HG03442 (cell line): ENCODE measurements around the gene MC1R.

Experiments used
- ATAC-seq: cut with Tn5 transposase; IDR thresholded peaks from one replicate; pipeline ENCODE4 v1.9.1; 2021; ENCODE audit warnings: mild to moderate bottlenecking, moderate library complexity; ENCODE audit not compliant: unreplicated experiment

MC1R gene

DNA sequence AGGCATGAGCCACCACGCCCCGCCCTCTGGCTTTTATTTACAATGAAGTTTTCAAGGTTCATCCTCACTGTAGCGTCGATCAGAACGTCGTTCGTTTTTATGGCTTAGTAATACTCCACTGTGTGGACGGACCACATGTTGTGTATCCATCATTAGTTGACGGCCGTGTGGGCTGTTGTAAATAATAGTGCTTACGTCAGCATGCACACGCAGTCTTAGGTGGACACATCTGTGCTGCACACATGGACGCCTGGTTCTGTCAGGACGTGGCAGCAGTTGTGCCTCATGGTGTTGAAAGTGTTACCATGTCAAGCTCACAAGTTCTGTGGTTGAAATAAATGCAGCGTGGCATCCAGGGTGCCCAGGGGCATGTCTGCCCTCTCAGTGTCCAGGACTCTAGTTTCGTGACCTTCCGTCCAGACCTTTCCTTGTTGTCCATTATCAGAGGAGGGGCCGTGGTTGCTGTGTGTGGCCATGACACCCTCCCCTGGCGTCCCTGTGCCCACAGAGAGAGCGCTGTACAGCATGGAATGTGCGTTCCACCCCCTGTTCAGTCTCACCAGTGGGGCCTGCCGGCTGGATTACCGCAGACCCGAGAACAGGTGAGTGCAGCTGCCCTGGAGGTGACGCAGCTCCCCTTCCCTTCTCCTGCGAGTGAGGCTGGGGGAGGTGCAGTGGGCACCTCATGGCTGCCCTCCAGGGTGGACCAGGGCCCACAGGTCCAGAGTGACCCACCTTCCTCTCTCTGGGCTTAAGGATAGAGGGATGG lies 23.0 kb upstream of the MC1R start:
- ATAC-seq: no peak

DNA sequence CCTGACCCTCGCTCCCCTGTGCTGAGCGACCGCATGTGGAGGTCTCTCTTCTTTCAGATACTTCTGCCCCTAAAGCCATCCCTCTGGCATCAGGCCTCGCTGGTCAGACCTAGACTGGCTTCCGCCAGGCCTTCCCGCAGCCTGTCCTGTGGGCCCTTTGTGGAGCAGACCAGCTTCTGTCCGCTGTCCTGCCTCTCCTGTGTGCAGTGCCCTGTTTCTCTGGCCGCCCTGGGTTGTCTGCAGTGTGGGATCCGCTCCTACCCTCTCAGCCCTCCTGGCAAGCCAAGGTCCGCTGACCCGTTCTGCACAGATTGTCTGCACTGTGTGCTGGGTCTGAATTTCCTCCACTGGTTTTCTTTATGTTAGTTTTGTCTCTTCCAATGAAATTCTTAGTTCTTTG lies 21.5 kb upstream of the MC1R start:
- ATAC-seq: no peak

DNA sequence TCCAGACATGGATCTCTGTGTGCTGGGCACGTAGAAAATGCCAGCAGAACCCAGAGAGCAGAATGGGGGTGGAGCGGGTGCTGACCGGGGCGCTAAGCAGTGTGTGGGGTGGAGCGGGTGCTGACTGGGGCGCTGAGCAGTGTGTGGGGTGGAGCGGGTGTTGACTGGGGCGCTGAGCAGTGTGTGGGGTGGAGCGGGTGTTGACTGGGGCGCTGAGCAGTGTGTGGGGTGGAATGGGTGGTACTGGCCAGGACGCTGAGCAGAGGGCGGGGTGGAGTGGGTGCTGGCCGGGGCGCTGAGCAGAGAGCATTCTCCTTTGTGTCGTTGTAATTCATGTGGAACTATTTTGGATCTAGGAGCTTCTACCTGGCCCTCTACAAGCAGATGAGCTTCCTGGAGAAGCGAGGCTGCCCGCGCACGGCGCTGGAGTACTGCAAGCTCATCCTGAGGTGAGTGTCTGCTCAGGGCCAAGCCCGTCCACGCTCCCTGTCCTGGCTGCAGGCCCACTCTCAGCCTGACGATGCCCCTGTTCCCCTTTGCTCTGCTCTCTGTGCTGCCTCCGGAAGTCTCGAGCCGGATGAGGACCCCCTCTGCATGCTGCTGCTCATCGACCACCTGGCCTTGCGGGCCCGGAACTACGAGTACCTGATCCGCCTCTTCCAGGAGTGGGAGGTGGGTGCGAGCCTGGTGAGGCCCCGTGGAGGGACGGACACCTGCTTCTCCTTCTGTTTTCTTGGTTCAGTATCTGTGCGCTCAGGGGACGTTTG lies 20.3 kb upstream of the MC1R start:
- no peak for ATAC-seq

DNA sequence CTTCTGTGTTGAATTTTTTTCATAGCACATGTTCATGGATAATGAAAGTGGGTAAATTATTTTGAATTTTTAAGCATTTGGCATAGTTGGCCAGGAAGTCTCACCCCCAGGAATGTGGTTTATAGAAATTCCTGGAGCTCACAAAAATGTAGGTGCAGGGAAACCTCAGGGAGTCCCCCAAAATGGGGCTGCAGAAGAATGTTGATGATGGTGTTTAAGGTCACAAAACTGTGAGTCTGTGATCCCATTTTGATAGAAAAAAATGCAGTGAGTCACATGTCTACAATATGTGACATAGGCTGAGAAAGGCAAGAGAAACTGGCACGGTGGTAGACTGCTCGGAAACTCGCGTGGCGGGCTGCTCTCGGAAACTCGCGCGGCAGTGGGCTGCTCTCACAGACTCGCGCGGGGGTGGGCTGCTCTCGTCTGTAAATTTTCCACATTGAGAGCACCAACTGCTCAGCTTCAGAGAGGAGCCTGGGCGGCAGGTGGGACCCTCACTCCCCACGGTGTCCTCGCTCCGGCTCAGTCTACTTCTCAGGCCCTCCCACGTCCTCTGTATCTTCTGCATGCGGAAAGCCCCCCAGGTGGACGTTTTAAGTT lies 18.7 kb upstream of the MC1R start:
- no peak for ATAC-seq

DNA sequence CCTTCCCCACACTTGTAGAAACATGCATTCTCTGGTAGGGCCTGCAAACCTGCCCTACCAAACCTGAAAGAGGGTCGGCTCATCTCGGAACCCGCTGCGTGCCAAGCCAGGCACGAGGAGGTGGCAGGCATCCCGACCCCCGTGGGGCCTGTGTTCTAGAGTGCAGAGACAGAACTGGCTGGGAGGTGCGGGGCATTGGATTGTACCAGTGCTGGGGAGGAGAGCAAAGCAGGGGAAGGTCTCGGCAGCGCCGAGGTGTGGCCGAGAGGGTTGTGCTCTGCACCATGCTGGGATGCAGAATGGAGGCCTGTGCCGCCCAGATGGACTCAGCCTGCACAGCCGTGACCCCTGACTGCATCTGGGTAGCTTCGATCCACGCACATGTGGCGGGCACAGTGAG lies 17.8 kb upstream of the MC1R start:
- no peak for ATAC-seq

DNA sequence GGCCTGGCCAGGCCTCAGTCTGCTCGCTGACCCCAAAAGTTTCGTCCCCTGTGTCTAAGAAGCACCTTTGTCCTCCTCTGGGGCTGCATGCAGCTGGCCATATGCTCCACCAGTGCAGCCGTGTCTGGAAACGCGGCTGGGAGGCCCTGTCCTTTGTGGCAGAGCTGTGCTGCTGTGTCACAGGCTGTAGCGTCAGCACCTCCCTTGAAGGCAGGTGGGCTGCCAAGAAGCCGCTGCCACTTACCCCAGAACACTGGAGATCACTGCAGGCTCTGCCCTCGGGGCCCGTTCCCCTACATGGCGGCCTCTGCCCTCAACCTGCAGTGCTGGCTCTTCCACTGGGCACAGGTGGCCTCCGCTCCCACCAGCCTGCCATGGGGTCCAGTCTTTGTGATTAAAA lies 15.7 kb upstream of the MC1R start:
- no peak for ATAC-seq

DNA sequence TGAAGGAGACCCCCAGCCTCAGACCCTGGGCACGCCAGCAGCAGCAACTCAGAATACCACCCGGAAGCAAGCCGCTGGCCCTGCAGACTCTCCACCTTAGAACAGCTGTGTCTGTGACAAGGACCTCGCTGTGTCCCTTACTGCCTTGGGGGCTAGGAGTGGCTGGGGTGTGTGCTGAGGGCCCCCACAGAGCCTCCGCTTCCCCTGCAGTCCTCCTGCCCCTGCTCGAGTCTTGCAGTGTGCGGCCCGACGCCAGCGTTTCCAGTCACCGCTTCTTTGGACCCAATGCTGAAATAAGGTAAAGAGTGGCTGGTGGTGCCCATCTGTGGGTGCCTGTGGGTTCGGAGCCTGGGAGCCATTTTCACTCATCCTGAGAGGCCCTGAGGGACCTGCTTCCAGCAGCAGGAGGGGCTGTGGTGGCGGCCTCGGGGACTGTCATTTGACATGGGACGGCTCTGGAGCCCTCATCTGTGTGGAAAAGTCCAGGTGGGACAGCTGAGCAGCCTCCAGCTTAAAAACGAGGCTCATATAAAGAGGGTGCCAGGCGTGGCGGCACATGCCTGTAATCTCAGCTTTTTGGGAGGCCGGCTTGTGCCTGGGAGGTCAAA lies 14.7 kb upstream of the MC1R start:
- no peak for ATAC-seq

DNA sequence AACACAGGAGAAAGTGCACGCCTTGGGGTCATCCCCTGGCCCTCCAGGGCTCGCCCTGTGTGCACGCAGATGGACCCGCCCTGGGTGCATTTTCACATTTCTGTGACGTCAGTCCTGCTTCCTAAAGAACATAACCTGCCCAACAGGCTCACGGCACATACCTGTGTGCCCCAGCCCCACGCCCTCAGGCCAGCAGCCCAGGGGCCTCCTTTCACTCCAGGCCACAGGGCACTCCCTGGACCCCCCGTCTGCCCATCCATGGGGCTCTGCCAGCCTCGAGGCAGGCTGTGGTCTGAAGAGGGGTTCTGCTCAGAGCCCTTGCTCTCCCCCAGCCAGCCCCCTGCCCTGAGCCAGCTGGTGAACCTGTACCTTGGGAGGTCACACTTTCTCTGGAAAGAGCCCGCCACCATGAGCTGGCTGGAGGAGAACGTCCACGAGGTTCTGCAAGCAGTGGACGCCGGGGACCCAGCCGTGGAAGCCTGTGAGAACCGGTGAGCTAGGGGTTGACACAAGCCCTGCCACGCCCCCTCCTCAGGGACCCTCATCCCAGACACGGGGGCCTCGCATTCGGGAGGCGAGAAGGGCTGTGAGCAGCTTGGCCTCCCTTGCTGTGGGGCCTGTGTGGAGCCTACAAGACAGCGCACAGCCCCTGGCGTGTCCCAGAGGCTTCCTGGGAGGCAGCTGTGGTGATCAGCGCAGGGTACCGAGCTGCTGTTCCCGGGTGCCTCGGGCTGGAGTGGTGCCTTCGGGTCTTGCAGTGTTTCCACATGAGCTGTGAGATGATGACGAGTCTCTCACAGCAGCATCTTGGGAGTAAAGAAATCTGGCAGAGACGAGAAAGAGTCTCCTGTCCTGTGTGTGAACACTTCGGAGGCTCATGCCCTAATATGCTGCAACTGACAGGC lies 13.8 kb upstream of the MC1R start:
- no peak for ATAC-seq

DNA sequence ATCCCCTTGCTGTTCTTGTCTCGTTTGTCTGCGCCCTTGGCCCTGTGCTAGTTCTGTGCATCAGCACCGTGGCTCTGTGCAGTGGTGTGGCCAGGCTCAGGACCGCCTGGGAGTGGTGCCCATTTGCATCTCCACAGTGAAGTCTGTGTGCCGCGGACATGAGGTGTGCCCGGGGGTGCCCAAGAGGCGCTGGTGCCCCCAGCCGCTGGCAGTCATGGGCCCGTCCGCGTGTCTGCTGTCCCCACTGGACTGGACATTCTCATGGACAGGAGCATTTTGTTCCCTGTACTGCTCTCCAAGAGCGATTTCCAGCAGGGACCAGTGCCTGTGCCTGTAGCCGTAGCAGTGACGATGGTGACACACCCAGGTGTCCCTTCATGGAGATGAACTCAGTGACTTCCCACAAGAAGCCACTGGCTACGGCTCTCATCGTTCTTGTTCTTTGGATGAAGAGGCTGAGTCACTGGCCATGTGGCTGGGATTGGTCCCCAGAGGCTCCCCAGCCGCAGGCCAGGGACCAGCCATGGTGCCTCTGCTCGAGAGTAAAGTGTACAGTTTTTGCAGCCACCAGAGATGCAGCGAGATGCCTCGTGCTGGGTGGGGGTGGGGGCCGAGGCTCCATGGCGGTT lies 13.0 kb upstream of the MC1R start:
- no peak for ATAC-seq

DNA sequence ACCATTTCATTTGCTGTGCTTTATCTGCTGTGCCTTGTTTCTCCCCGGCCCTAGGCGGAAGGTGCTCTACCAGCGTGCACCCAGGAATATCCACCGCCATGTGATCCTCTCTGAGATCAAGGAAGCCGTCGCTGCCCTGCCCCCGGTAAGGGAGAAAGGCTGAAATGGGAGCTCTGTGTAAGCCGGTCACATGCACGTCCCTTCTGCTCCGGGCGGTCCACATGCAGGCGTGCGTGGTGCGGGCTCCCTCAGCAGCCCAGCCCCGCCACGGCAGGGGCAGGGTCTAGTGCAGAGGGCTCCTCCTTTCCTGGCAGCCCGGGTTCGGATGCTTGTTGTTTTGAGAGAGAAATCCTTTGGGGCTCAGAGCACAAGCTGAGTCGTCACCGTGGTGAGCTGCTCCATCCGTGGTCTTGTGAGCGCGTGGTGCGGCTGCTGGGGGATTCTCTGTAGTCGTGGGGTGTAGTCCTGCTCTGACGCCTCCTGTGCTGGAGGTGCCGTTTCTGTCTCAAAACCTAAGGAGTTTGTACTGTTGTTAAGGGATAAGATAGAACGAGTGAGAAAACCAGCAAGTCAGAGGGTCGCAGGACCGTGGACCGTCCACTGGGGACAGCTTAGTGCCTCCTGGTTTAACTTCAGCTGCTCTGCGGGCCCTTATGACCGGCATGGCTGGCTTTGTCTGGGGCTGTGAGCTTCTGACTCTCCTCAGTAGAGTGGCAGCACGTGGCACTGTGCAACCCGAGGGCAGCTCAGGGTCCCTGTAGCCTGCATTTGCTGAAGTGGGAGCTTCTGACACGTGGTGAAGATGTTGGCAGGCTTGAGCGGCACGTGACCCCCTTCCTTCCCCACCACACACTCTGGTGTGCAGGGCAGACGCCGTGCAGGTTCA lies 12.3 kb upstream of the MC1R start:
- no peak for ATAC-seq

DNA sequence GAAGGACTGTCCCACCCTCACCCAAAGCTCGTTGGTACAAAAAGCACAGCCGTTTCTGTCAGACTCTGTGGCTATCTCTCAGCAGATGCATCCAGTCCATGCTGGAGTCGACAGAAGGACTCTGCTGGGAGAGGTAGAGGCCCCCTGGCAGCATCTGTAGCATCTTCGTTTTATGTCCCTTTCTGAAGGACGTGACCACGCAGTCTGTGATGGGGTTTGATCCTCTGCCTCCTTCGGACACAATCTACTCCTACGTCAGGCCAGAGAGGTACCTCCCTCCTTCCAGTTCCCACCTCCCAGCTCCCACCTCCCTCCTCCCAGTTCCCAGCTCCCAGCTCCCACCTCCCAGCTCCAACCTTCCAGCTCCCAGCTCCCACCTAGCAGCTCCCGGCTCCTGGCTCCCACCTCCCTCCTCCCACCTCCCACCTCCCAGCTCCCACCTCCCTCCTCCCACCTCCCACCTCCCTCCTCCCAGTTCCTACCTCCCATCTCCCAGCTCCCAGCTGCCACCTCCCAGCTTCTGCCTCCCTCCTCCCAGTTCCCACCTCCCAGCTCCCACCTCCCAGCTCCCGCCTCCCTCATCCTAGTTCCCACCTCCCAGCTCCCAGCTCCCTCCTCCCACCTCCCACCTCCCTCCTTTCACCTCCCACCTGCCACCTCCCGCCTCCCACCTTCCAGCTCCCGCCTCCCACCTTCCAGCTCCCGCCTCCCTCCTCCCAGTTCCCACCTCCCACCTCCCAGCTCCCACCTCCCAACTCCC lies 11.4 kb upstream of the MC1R start:
- ATAC-seq: no peak

DNA sequence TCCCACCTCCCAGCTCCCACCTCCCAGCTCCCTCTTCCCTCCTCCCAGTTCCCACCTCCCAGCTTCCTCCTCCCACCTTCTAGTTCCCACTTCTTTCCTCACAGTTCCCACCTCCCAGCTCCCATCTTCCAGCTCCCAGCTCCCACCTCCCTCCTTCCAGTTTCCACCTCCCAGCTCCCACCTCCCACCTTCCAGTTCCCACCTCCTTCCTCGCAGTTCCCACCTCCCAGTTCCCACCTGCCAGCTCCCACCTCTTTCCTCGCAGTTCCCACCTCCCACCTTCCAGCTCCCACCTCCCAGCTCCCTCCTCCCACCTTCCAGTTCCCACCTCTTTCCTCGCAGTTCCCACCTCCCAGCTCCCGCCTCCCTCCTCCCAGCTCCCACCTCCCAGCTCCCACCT lies 10.4 kb upstream of the MC1R start:
- no peak for ATAC-seq

DNA sequence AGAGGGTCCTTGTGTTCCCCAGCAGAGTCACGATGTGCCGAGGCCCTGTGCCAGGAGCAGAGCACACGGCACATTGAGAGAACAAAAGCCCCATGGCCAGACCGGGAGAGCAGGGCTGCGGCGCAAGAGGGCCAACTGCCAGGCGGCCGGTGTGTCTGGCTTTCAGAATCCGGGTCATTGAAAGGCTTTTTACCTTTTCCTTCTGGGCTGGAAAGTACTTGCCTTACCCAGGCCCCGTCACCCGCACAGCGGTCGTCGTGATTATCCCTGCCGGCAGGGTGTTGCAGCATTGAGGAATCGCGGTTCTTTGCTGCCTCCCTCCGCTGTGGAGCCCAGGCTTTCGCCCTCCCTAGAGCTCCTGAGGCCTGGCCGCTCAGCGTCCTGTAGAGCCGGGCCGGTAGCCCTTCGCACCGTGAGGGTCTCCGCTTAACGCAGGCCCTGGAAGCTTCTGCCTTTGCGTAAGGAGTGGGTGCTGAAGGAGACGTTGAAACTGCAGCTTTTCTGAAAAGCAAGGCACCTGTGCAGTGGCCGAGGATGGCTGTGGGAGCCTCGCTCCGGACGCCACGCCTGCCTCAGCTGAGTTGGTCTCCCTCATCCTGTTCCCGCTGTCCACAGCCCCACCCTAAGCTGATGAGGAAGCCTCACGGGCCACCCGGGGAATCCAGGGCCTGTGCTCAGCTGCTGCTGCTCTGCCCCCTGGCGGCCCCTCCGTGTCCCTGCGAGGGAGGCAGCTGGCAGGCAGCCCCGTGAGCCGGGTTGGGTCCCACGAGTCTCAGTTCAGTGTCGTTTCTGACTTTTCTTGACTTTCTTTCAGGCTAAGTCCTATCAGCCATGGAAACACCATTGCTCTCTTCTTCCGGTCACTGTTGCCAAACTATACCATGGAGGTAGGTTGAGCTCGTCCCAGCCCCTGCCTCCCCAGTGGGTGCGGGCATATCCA lies 8.6 kb upstream of the MC1R start:
- ATAC-seq: no peak

DNA sequence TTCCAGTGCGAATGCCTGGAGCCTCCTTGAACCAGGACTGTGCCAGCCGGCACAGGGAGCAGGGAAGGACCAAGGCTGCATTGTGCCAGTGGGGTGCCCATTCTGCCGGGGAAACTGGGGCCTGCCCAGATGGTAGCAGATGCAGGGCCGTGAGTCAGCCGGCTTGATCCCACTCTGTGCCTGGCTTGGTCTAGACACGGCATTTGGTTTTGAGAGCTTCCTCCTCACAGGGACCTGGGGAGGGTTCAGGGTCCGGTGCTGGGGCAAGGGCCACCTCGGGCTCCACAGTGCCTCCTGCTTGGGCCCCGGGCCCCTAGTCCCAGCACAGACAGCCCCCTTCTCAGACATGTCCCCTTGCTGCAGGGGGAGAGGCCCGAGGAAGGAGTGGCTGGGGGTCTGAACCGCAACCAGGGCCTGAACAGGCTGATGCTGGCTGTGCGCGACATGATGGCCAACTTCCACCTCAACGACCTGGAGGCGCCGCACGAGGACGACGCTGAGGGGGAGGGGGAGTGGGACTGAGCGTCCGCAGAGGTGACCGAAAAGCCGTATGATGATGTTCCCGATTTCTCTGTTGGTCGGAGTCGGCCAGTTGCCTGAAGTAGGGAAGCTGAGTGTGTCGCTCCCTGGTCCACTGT lies 7.8 kb upstream of the MC1R start:
- no peak for ATAC-seq

DNA sequence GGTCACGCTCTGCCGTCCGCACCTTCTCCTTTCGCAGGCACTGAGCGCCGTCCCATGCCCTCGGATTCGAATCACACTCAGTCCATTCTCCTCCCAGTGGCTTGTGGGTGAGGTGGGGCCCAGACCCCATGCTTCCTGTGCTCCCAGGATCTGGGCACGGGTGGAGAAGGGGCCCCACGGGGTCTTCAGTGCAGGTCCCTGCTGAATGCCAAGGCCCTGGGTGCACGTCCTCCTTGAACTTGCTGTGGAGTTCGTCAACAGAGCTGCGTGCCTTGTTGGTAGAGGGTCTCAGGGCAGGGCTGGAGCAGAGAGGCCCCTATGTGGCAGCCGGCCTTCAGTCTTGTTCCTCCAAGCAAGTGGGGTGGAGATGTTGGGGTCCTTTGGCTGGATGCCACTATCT lies 7.3 kb upstream of the MC1R start:
- no peak for ATAC-seq

DNA sequence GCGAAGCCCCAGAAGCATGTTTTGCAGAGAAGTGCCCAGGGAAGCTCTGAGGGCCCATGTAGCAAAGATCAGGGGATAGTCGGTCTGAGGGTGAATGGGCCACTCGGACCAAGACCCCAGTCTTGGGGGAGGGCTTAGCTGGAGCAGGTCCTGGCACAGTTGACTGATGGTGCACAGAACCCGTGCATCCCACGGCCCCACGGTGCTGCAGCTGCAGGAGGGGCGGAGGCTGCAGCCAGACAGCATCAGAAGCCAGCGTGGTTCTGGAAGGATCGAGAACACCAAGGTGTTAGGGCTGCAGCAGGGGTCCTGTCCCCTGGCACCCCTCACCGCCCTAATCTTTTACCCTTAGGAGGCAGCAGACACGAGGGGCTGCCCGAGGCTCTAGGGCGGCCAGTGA lies 6.5 kb upstream of the MC1R start:
- no peak for ATAC-seq

DNA sequence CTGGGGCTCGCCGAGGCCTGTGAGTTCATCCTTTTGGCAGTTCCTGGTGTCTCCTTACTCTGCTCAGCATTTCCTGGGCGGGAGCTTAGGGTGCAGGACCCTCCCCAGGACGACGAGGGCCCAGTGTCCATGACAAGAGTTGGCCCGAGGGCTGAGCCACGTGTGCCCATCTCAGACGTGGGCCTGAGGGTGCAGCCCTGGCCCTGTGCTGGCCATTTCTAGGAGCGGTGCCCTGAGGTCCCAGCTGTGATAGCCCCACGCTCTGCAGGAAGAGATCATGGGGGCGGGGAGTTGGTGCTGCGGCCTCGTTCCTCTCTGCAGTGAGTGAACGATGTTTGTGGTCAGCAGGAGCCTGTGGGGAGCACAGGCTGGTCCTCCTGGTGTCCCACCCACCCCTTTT lies 6.0 kb upstream of the MC1R start:
- ATAC-seq: no peak
